HepG2 (cell line): Measurements from ENCODE around the gene TCFL5. TPM values are rescaled to one million over a fixed set of nuclear protein-coding genes. Genes with fewer than 3 reads are reported as not detected.

ENCODE experiments used
- CEBPZ ChIP-seq: IDR thresholded peaks from 2 replicates; pipeline ENCODE4 v1.6.1; 2012; ENCODE audit warnings: low read length, improper control_type of control experiment
- CREM ChIP-seq, 2 experiments: sonication (generic) in 1 of 2; formaldehyde crosslinking in 1 of 2; IDR thresholded peaks; 2 replicates each; pipeline versions ENCODE4 v1.4.0 to v1.6.1; 2016 to 2020; ENCODE audit warnings: antibody characterized with exemption in 1 of 2, mild to moderate bottlenecking in 1 of 2, missing genetic modification reagents in 1 of 2
- CSRNP1 ChIP-seq: sonication (generic); formaldehyde crosslinking; IDR thresholded peaks from 2 replicates; pipeline ENCODE4 v1.8.1; 2023; ENCODE audit warnings: mild to moderate bottlenecking, missing genetic modification reagents
- EHMT2 ChIP-seq: fragments of 200-600 bp; sonication (generic); IDR thresholded peaks from 2 replicates; pipeline ENCODE4 v1.7.0; 2017; ENCODE audit warnings: antibody characterized with exemption, low read depth, low read length, borderline replicate concordance
- GATAD1 ChIP-seq: IDR thresholded peaks from 2 replicates; pipeline ENCODE4 v1.6.1; 2016; ENCODE audit warnings: missing genetic modification reagents, missing compliant biosample characterization
- HNF4G ChIP-seq, 2 experiments: sonication (generic) in 1 of 2; formaldehyde crosslinking in 1 of 2; IDR thresholded peaks; 2 replicates each; pipeline versions ENCODE4 v1.4.0 to v1.6.1; 2011 to 2020; ENCODE audit warnings: borderline replicate concordance in 2 of 2, low read depth in 2 of 2, mild to moderate bottlenecking in 2 of 2, low read length in 1 of 2, missing genetic modification reagents in 1 of 2, moderate library complexity in 1 of 2
- MEIS1 ChIP-seq: sonication (generic); formaldehyde crosslinking; IDR thresholded peaks from 2 replicates; pipeline ENCODE4 v1.9.0; 2021; ENCODE audit warnings: mild to moderate bottlenecking, missing genetic modification reagents, moderate library complexity, borderline replicate concordance
- NFE2 ChIP-seq: sonication (generic); formaldehyde crosslinking; IDR thresholded peaks from 2 replicates; pipeline ENCODE4 v1.4.0; 2020; ENCODE audit warnings: missing genetic modification reagents
- PBX3 ChIP-seq: sonication (generic); formaldehyde crosslinking; IDR thresholded peaks from 2 replicates; pipeline ENCODE4 v1.8.1; 2023; ENCODE audit warnings: missing genetic modification reagents, inconsistent platforms, borderline replicate concordance
- SAP130 ChIP-seq: IDR thresholded peaks from 2 replicates; pipeline ENCODE4 v1.6.1; 2016; ENCODE audit warnings: low read depth
- SOX13 ChIP-seq, 3 experiments: fragments of 450-650 bp in 1 of 3; sonication (generic) in 1 of 3; formaldehyde crosslinking in 1 of 3; IDR thresholded peaks in 2 of 3; conservative IDR thresholded peaks in 1 of 3; 2 replicates each; pipeline versions ENCODE4 v1.5.0 to v1.6.1; 2016 to 2020; ENCODE audit warnings: antibody characterized with exemption in 1 of 3, mild to moderate bottlenecking in 1 of 3, missing compliant biosample characterization in 1 of 3, missing genetic modification reagents in 1 of 3, moderate library complexity in 1 of 3
- TFDP2 ChIP-seq: sonication (generic); formaldehyde crosslinking; IDR thresholded peaks from 2 replicates; pipeline ENCODE4 v1.4.0; 2020; ENCODE audit warnings: missing genetic modification reagents
- ZMAT5 ChIP-seq: sonication (generic); formaldehyde crosslinking; IDR thresholded peaks from 2 replicates; pipeline ENCODE4 v1.5.0; 2020; ENCODE audit warnings: mild to moderate bottlenecking, low read depth, missing genetic modification reagents, borderline replicate concordance
- ZNF652 ChIP-seq: IDR thresholded peaks from 2 replicates; pipeline ENCODE4 v1.6.1; 2016; ENCODE audit warnings: low read depth, borderline replicate concordance
- ZNF749 ChIP-seq: sonication (generic); formaldehyde crosslinking; IDR thresholded peaks from 2 replicates; pipeline ENCODE4 v1.8.0; 2022; ENCODE audit warnings: mild to moderate bottlenecking, missing genetic modification reagents, moderate library complexity, borderline replicate concordance
- ZNF83 ChIP-seq: sonication (generic); formaldehyde crosslinking; IDR thresholded peaks from 2 replicates; pipeline ENCODE4 v1.4.0; 2020; ENCODE audit warnings: missing genetic modification reagents, mild to moderate bottlenecking, borderline replicate concordance
- ZSCAN22 ChIP-seq: sonication (generic); formaldehyde crosslinking; IDR thresholded peaks from 2 replicates; pipeline ENCODE4 v1.4.0; 2020; ENCODE audit warnings: mild to moderate bottlenecking, missing genetic modification reagents
- polyA plus RNA-seq, 8 experiments: library from polyadenylated mRNA; depleted of rRNA in 3 of 8; stranded (reverse) in 7 of 8; unstranded in 1 of 8; fragments of >200 nt; fragmentation: Illumina TruSeq in 4 of 8; extraction: Trizol in 4 of 8; gene quantifications; 2 replicates each; pipeline versions ENCODE4 v1.2.1 to v1.2.3, GENCODE V29; 2011 to 2016; ENCODE audit warnings: low read depth in 4 of 8, missing spikeins in 1 of 8, mixed read lengths in 1 of 8; ENCODE audit not compliant: insufficient read depth in 1 of 8
- total RNA-seq, 5 experiments: library from RNA; depleted of rRNA; stranded (reverse); fragments of >200 nt; fragmentation: Illumina TruSeq; extraction: Trizol; gene quantifications; 2 replicates each; pipeline ENCODE4 v1.2.3, GENCODE V29; 2016; ENCODE audit warnings: low read depth in 1 of 5

Gene TCFL5
- total and polyA plus RNA-seq, 2 of the 13 experiments (the other 11 are each of a cell fraction or from before 2014, with no cell fraction given): 14.8 to 20.0 TPM

- TF ChIP-seq PBX3 (CRISPR knock-in tag) (no peak), ZMAT5 (CRISPR knock-in tag) (no peak), EHMT2 (no peak), GATAD1 (CRISPR knock-in tag) (no peak), CREM (IDR thresholded peaks at IDR 0.05) (no peak; the same call in none of the 2 replicates), CREM (CRISPR knock-in tag; IDR thresholded peaks at IDR 0.05) (no peak), HNF4G (IDR thresholded peaks at IDR 0.05; ENCODE audit: borderline replicate concordance, low read depth, low read length) (no peak), HNF4G (CRISPR knock-in tag; IDR thresholded peaks at IDR 0.05; ENCODE audit: borderline replicate concordance, low read depth) (no peak), ZNF749 (CRISPR knock-in tag) (no peak; the same call in 1 of the 2 replicates), SOX13 (IDR thresholded peaks at IDR 0.05) (no peak), SOX13 (CRISPR knock-in tag; conservative IDR thresholded peaks at IDR 0.05 in 1 of 2, IDR thresholded peaks at IDR 0.05 in 1 of 2) (no peak; a peak in 1 of 4 replicates), ZNF652 (no peak), SAP130 (CRISPR knock-in tag) (peak; percentile 86), NFE2 (CRISPR knock-in tag) (no peak; the same call in 1 of the 2 replicates), MEIS1 (CRISPR knock-in tag) (peak; percentile 74; the same call in 1 of the 2 replicates), ZSCAN22 (CRISPR knock-in tag) (no peak), CEBPZ (no peak), CSRNP1 (CRISPR knock-in tag) (no peak), ZNF83 (no peak), TFDP2 (CRISPR knock-in tag) (no peak; the same call in 1 of the 2 replicates)
Measured at GRCh38 chr20:62872184-62872847, 10.7 kb upstream of the TCFL5 start (continued).
